Right ventricle myocardium inferior (tissue), 1 donor: ENCODE measurements around the gene PDCL3. TPM values are rescaled to one million over a fixed set of nuclear protein-coding genes. Genes with fewer than 3 reads are reported as not detected.

Experiments used
- ATAC-seq: fragments of 200-7000 bp; cut with Tn5 transposase; one replicate; pipeline ENCODE4 v1.9.1; 2020; ENCODE audit warnings: mild to moderate bottlenecking, moderate library complexity
- DNase-seq: peaks from one replicate; pipeline ENCODE4 v3.0.0; 2021; ENCODE audit errors: missing footprints
- intact Hi-C: fragments of 100-400 bp; cut with DNase I; formaldehyde crosslinking; loops from one replicate; pipeline ENCODE4 v1.11.0; 2022
- total RNA-seq: library from RNA; stranded (reverse); fragmentation: NEBNext Ultra II Directional; extraction: Animal tissue kit (Norgen Biotek cat#: 25700); gene quantifications from one replicate; pipeline ENCODE4 v1.2.1, GENCODE V29; 2021
- donor health status: DM: no; HTN: yes; CAD: no; lungs with severe emphysema.

The PDCL3 gene
- total RNA-seq, 1 donor from 2014 or later = 29.2 TPM

DNA sequence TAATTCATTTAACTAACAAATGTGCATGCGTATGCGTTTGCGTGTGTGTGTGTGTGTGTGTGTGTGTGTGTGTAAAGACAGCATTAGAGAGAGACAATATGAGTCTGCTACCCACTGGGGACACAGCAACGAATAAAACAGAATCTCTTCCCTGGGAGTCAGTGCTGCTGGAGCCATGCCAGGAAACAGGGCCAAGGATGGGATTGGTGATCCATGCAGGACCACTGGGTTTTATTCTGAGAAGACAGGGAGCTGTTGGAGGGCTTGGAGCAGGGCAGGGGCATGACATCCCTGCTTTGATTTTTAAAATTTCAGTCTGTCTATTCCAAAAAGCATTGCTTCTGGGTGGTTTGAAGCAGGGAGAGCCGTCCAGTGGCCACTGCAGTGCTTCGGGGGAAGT is 62.9 kb downstream of the PDCL3 start:
- intact Hi-C loops = loop anchor here (10.0 kb wide), 1 partner anchor 79 kb away; no protein-coding TSS in a partner anchor
- no peak for ATAC-seq

More for the DNA sequence above, 62.9 kb downstream of the PDCL3 start:
- DNase-seq = no peak

Other genes starting within 250 kb of the PDCL3 start
- 14.9 TPM for gene LONRF2, start 240.5 kb upstream of the PDCL3 start, total RNA-seq
- 10.5 TPM for gene CHST10, start 145.3 kb upstream of the PDCL3 start, total RNA-seq
- gene NMS, start 92.5 kb upstream of the PDCL3 start, total RNA-seq = not detected